HG03378 (cell line): Measurements from ENCODE around the gene FAM171A2.
"Not testable (repeated sequence)": the region's sequence is repeated elsewhere in the genome, so short reads cannot be mapped to it uniquely, and the experiment has no call there.

ENCODE experiments used
- ATAC-seq: cut with Tn5 transposase; IDR thresholded peaks from one replicate; pipeline ENCODE4 v1.9.1; 2021; ENCODE audit warnings: mild to moderate bottlenecking, moderate library complexity; ENCODE audit not compliant: unreplicated experiment

The FAM171A2 gene

DNA sequence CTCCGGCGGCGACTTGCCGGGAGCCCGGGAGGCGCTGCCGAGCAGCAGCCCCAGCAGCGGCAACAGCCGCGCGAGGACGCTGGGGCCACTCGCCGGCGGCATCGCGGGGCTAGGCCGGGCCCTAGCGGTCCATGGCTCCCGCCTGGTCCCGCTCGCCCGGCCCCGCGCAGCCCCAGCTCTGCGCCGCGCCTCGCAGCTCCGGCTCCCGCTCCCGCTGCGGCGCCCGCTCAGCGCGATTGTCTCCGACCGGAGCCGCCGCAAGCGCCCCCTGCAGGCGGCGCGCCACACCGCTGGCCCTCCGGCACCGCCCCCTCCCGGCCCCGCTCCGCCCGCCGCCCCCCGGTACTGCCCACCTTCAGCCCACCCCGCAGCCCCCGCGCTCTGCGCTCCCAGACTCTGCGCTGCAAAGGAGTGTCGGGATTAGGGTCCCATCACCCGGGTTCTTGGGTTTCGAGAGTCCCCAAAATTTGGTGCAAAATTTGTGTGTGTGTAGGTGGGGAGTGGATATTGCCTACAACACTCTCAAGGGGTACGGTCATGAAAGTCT, at the start of gene FAM171A2:
TSS of gene FAM171A2 (minus strand) at position 241 of the 547 bp plus-strand sequence. CDS start at position 102, 139 bp downstream.
- no peak for ATAC-seq

DNA sequence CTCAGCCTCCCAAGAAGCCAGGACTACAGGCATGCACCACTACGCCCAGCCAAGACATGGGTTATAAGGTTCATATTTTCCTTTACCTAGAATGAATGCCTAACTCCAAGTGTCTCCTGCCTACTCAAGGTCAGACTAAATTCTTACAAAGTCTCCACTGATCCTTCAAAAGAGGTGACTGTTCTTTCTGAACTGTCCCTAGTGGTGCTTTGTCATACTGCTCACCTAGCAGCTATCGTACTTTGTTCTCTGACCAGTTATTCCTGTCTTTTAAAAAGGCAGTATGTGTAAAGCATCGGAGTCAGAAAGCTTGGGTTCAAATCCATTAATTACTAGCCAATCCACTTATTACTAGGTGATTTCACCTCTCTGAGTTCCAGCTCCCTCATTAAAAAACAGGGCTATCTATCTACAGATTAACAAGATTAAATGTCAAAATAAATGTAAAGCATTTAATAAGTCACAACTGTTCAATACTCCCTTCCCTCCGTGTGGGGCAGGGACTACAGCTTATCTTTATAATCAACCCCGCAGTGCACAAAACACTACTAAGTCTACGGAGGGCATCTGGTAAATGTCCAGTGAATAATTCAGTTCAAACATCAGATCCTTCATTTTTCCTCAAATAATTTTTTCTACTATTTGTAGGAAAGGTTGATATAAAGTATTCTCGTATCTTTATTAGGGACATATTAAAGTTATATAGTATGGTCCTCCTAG, 45.8 kb upstream of the FAM171A2 start:
- no peak for ATAC-seq

DNA sequence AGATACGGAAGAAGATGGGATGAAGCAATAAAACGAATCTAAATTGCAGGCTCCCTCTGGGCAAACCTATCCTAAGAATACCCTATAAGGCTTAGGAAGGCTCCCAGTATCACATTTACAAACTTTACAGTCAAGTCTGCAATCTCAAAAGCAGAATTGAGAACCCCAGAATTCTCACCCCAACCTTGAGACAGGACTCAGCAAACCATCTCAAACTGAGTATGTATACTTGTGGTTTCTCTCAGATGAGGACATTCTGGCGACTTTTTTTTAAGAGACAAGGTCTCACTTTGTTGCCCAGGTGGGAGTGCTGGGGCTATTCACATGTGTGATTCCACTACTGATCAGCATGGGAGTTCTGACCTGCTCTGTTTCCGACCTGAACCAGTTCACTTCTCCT, 45.1 kb upstream of the FAM171A2 start:
- no peak for ATAC-seq

DNA sequence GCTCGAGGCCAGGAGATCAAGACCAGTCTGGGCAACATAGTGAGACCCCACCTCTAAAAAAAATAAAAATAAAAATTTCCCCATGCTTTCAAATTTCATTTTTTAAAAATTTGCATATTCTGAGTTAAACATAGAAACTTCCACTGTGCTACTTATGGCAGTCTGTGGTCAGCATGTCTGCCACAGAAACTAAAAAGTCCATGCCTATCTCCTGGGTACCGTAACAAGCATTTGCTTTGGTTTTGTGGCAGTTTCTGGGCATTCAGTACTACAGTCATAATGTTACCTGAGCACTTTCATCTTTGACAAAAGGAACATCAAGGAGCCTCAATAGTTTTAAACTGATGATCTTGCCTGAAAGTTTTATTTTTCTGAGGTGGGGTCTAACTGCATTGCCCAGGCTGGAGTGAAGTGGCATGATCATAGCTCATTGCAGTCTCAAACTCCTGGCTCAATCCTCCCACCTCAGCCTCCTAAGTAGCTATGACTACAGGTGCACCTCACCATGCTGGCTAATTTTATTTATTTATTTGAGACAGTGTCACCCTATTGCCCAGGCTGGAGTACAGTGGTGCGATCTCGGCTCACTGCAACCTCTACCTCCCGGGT, 39.0 kb upstream of the FAM171A2 start:
- ATAC-seq = no peak

DNA sequence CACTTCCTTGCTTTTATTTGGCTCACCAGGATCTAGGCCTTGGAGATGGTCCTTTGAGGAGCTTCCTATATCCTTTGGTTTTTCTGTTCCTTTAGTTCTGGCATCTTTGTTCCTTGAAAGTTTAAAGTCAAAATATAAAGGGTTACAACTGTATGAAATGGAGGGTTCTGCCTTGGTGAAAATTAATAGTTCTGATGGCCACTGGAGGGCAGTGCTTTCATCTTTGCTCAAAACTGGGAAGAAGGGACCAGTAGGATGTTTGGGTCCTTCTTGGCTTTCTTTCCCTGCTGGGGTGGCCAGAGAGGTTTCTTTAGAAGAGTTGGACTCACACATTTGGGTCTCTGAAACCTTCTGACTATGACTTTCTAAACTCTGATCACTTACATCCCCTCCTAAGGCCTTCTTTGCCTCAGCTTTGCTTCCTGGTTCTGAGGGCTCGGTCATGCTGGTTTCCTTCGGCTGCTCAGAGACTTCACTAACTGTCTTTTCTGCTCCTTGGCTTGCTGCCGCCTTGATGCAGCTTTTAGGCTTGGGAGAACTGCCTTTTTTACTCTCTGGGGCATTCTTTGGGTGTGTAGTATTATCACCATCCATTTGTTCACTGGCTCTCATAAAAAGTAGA, 36.7 kb upstream of the FAM171A2 start:
- no peak for ATAC-seq

DNA sequence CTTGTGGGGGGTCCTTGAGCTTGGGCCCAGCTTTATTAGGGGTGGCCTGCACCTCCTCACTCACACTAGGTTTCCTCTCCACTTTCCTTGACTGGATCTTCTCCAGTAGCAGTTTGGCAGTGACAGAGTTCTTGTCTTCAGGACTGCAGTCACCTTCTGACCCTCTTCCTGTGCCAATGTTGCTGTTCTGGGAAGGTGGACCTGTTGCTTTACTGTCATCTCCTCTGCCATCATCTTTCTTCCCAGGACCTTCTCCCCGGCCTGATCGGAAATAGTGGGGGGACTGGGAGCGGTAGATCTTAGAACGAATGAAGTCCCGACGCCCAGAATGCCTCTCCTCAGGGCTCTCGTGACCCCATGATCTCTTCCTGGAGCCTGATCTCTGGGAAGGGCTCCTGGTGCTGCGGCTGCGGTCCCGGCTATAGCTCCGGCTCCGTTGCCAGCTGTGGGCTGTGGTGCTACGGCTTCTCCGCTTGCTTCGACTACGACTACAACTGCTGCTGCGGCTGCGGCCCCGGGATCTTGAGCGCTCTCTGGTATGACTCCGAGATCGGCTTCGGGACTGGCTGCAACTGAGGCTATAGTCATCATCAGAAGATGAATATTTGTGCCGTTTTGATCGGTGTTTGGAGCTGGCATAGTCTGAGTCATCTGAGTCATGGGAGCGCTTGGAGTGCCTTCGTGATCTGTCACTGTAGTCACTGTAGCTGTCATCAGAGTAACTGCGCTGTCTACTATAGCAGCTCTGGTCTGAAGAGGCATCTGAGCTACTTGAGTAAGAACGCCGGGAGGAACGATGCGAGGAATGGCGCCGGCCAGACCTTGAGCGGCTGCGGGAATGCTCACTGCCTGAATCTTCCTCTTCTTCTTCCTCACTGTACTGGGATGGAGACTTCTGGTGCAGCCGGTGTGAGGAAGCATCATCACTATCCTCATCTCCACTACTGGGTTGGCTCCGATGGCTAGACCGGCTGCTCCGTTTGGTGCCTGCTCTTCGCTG, 35.3 kb upstream of the FAM171A2 start:
- no peak for ATAC-seq

DNA sequence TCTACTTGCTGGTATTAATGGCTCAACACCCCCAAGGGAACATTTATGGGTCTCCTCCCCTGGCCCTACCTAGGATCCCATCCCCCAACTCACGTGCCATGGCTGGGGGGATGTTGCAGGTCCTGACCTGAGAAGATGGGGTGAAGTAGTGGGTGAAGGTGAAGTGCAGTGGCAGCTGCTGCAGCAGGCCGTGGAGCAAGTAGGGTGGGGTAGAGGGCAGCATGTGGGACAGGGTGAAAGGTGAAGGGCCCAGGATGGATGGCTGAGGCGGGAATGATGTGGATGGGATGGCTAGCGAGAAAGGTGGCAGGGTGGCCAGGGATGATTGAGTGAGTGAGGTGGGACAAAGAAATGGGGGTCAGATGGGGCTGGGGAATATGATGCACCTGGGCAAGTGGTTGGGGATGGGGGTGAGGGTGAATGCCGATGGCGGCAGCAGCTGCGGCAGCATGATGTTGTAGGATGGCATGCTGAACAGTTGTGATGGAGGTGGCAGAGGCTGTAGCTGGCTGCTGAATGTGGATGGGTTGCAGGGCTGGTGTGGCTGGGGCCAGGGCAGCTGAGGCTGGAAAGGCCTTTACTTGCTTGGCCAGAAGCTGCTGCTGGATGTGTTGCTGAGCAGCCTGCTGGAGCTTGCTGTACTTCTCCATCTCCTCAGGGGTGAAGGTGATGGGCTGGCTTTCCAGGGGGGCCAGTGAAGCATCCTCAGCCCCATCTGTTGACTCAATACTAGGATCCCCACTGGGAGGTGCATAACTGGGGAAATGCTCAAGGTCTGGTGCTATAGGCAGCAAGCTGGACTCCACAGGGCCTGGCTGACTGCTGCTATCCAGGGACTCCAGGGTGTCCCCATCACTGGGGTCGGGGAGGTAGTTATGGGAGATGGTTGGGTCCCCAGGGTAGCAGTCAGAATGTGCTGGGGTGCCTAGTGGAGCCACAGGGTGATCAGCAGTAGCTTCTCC, 34.1 kb upstream of the FAM171A2 start:
- ATAC-seq = no peak

DNA sequence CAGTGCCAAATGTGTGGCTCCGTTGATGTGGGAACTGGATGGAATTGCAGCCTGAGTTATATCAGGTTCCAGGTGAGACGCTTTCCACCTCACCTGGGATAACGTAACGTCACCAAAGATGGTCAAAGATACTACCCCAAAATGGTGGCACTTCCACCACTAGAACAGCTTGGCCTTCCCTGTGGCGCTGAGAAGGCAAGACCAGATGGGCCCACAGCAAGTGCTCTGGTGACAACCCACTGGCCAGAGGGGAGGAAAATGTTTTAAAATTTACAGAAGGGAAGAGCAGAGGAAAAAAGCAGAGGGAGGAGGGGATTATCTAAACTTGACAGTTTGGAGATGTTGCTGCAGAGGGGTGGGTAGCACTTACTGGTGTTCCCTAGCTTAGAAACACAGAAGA, 33.3 kb upstream of the FAM171A2 start:
- ATAC-seq = no peak

DNA sequence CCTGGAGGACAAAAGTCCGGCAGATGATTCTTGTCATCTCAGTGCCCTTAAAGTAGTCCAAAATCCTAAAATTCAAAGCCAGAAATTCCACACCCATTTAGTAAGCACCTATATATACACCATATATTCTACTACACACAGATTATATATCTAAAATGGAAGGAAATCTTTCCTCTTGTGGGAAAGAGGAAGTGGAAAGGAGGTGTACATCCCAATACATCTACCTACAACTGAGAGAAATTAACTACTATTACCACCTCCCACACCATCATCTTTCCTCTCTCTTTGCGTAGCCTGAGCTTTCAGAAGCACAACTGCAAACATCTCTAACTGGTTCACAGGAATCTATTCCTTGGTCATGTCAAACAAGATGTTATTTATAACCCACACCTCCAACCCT, 31.2 kb upstream of the FAM171A2 start:
- ATAC-seq = no peak

DNA sequence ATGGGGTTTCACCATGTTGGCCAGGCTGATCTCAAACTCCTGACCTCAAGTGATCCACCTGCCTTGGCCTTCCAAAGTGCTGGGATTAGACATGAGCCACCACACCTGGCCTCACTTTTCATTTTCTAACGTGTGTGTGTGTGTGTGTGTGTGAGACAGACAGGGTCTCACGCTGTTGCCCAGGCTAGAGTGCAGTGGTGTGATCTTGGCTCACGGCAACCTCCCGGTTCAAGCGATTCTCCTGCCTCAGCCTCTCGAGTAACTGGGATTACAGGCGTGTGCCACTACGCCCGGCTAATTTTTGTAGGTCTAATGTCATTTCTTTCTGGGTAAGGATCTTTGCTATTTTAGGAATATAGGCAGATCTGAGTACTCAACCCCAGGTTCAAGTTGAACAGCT, 30.5 kb upstream of the FAM171A2 start:
- not testable (repeated sequence) for ATAC-seq

DNA sequence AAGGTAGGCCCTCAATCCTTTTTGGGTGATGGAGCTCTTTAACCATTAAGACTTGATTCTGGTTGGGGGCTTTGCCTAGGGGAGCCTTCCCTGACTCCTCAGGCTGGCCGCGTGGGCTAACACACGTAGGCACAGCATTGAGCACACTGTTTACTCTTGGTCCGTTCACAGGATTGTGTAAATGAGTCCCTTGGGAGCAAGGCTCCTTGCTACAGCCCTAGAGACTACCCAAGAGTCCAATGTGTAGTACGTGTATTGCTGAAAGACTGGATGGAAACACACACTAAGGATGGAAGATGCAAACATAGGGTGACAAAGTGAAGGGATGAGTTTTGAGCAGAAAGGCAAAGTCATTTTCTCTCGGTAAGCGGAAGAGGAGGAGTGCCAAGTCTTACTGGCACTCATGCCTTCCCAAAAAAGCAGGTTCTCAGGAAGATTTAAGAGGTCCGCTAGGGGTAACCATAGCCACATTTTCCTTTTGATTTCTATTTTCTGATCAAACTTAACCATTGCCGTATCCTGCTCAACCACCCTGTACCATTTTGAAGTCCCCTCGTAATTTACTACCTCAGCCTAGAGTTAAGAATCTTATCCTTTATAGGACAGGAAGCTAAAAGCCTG, 26.7 kb upstream of the FAM171A2 start:
- ATAC-seq = no peak

DNA sequence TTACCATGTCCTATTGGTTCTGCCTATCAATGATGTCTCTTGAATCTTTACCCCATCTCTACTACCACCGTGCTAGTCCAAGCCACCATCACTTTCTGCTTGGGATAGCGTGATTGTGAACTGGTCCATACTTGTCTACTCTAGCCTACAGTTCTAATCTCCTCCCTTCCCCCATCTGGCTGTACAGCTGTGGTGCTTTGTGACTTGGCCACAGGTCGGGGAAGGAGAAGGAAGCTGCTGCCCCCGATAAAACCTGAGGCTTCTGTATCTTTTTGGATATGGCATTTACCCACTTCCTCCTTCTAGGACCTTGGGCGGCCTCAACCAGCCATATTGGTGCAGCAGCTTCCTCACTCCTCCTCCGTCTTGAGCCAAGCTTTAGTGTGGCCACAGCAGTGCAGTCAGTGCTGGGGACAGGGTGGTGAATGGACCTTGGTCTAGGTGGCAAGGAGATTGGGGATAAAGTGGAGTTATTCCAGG, 26.1 kb upstream of the FAM171A2 start:
- no peak for ATAC-seq

DNA sequence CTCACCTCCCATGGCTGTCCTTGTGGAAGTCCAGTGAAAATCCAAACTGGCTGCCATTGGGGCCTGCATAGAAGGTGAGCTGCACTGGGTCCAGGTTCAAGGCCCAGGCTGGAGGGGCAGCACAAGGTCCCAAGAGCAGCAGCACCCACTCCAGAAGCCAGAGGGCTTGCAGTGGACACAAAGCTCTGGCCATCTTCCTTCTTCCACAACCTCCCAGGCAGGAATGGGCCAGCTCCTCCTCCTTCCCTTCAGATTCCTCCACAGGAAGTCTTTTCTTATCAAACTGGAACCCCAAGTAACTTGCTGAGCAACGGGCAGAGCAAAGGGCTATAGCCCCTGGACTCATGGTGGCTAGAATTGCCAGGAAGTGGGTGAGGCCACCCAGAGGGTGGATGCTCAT, 25.6 kb upstream of the FAM171A2 start, which contains the start of gene ITGA2B:
TSS of gene ITGA2B (minus strand) at position 369 of the 400 bp plus-strand sequence. CDS start at position 193, 176 bp downstream.
- no peak for ATAC-seq

DNA sequence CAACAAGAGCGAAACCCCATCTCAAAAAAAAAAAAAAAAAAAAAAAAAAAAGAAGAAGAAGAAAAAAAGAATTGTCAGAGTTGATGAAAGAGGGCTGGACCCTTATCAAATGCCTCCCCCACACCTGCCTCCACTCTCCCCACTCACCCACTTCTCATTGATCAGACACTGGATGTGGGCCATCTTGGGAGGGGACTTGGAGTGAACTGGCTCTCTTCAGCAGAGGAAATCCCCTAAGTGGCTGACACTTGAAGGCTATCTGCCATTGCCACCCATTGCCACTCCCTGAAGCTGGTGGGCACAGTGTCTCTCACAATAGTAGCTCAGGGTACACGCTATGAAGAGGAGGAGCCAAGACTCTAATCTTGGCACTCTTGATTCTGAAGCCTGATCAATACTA, 24.2 kb upstream of the FAM171A2 start:
- ATAC-seq = no peak

DNA sequence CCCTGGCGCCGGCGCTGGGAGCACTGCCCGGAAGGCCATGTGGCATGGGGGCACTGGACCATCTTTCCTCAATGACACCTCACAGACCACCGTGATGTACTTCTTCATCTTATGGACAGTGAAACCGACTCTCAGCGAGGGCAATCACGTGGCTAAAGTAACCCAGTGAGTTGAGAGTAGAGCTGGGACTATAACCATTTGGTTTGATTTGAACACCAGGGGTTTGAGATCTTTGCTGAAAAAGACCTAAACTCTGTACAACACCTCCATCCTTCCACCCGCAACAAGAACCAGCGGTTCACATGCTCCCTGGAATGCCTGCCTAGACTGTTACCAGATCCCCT, 22.5 kb upstream of the FAM171A2 start:
- no peak for ATAC-seq

DNA sequence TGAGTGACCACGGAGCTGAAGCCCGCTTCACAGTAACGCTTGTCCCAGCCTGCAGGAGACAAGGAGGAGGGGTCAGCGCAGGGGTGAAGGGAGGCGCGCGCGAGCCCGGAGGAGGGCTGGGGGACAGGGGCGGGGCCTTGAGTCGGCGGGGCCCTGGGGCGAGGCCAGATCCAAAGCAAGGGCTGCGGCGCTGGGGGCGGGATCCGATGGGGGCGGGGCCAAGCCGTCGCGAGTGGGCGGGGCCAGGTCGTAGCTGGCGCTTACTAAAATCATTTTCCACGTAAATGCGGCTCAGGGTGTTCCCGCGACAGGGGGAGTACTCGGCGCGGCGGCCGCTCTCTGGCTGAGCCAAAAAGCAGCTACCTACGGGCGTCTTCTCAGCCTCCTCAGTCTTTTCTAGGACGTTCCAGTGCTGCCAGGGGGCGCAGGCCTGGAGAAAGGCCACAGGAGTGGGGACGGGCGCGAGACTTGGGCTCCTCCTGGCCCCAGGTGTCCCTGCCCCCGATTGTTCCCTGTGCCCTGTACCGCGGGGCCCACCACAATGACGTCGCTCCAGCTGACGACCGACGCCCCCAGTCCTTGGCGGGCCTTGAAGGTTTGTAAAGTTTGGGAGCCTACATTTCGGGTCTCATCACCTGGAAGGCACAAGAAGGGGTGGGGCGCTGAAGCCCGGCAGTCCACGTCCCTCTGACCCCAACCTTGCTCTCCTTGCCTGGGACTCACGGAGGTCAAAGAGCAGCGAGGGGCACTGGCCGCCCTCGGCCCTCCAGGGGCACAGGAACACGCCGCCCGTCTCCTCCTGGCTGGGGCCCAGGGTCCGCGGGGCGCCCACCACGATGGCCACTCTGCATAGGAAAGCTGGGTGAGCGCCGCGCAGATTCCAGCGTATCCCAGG, 21.9 kb upstream of the FAM171A2 start:
- no peak for ATAC-seq

DNA sequence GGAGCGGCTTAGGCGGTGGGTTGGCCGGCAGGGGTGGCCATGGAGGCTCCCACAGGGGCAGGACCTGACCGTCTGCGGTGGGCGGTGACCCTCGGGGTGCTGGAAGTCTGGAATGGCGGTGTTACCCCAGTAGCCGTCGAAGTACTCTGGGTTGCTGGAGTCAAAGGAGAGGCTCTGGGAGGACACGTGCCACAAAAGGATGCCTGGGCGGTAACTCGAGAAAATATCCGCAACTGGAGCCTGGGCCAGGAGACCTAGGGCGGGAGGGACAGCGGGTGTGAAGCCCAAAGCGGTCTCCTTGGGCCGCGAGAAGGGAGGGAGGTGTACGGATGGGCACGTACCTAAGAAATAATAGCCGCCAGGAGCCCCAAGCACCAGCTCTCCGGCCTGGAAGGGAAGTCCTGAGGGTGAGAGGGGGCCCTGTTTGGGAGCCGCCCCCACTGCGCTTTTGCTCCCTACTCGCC, 21.2 kb upstream of the FAM171A2 start:
- ATAC-seq = no peak

DNA sequence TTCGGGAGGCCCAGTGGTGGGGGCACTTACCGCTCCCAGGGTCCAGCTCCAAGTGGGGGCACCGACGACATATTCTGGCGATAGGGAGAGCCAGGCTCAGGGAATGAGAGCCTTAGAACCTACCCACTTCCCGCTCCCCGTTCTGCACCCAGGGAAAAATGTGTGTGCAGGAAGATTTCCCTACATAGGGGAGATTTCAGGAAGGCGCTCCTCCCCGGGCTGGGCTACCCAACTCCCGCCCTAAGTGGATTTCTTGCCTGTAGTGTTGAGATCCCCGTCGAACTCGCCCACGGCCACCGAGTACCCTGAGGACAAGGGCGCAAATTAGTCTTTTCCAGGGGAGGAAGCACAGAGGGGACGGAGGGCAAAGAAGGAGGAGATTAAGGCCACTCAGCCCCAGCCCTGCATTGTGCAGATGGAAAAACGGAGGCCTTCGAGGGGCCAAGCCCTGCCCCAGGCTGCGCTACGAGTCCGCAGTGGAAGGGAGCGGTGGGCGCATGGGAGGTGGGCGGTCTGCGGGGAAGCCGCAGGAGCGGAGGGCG, 20.7 kb upstream of the FAM171A2 start:
- ATAC-seq = no peak
